Smooth muscle cell (in vitro differentiated cells): ENCODE results near the gene IP6K3. TPM values are rescaled to one million over a fixed set of nuclear protein-coding genes. Genes with fewer than 3 reads are reported as not detected.

Source experiments
- DNase-seq: peaks from one replicate; lab custom pipeline; 2025; ENCODE audit not compliant: unreplicated experiment; lab: John Stamatoyannopoulos, UW
- H2AFZ ChIP-seq: fragments of 200-600 bp; sonication (generic); 2 replicates; pipeline ENCODE4 v1.6.0; 2016; ENCODE audit warnings: antibody characterized with exemption, low read depth, mild to moderate bottlenecking
- H3F3A ChIP-seq: fragments of 200-600 bp; sonication (generic); 2 replicates; pipeline ENCODE4 v1.6.0; 2017; ENCODE audit warnings: antibody characterized with exemption, low read depth
- H3K27ac ChIP-seq: fragments of 200-600 bp; sonication (generic); 2 replicates; pipeline ENCODE4 v1.5.1; 2016; ENCODE audit warnings: low read depth, mild to moderate bottlenecking
- H3K27me3 ChIP-seq: fragments of 200-600 bp; sonication (generic); 2 replicates; pipeline ENCODE4 v1.6.1; 2016; ENCODE audit warnings: low read depth, mild to moderate bottlenecking
- H3K36me3 ChIP-seq: fragments of 200-600 bp; sonication (generic); 2 replicates; pipeline ENCODE4 v1.5.1; 2016; ENCODE audit warnings: low read depth
- H3K4me1 ChIP-seq: fragments of 200-600 bp; sonication (generic); 2 replicates; pipeline ENCODE4 v1.5.1; 2016; ENCODE audit warnings: low read depth
- H3K4me2 ChIP-seq: fragments of 200-600 bp; sonication (generic); 2 replicates; pipeline ENCODE4 v1.6.0; 2016; ENCODE audit warnings: mild to moderate bottlenecking
- H3K4me3 ChIP-seq: fragments of 200-600 bp; sonication (generic); 2 replicates; pipeline ENCODE4 v1.5.1; 2016; ENCODE audit warnings: mild to moderate bottlenecking
- H3K79me2 ChIP-seq: fragments of 200-600 bp; sonication (generic); 2 replicates; pipeline ENCODE4 v1.6.0; 2016; ENCODE audit warnings: low read depth, mild to moderate bottlenecking
- H3K9ac ChIP-seq: fragments of 200-600 bp; sonication (generic); 2 replicates; pipeline ENCODE4 v1.6.0; 2016; ENCODE audit warnings: low read depth
- H3K9me3 ChIP-seq: fragments of 200-600 bp; sonication (generic); replicated peaks from 2 replicates; pipeline ENCODE4 v1.5.1; 2016; ENCODE audit warnings: low read depth
- H4K20me1 ChIP-seq: fragments of 200-600 bp; sonication (generic); 2 replicates; pipeline ENCODE4 v1.6.0; 2016; ENCODE audit warnings: low read depth
- CTCF ChIP-seq: fragments of 200-600 bp; sonication (generic); IDR thresholded peaks from 2 replicates; pipeline ENCODE4 v1.5.1; 2017; ENCODE audit warnings: borderline replicate concordance, mild to moderate bottlenecking, antibody characterized with exemption; ENCODE audit not compliant: insufficient read depth, poor library complexity, severe bottlenecking
- whole genome bisulfite sequencing: methylation state at CpG from one replicate; pipeline ENCODE4 v1.1.7; 2016; ENCODE audit warnings: low lambda C conversion rate; 5-methylcytosine and 5-hydroxymethylcytosine counted together
- polyA plus RNA-seq: library from polyadenylated mRNA; unstranded; fragments of >200 nt; fragmentation: Nextera tagmentation; extraction: Ambion mirVana; gene quantifications from 2 replicates; pipeline ENCODE4 v1.2.1, GENCODE V29; 2016
- total RNA-seq: library from RNA; depleted of rRNA; stranded (reverse); fragments of >200 nt; gene quantifications from 2 replicates; pipeline ENCODE4 v1.2.3, GENCODE V29; 2014

The IP6K3 gene
- total and polyA plus RNA-seq, 2 experiments from 2014 or later = 2.6 to 5.6 TPM

DNA sequence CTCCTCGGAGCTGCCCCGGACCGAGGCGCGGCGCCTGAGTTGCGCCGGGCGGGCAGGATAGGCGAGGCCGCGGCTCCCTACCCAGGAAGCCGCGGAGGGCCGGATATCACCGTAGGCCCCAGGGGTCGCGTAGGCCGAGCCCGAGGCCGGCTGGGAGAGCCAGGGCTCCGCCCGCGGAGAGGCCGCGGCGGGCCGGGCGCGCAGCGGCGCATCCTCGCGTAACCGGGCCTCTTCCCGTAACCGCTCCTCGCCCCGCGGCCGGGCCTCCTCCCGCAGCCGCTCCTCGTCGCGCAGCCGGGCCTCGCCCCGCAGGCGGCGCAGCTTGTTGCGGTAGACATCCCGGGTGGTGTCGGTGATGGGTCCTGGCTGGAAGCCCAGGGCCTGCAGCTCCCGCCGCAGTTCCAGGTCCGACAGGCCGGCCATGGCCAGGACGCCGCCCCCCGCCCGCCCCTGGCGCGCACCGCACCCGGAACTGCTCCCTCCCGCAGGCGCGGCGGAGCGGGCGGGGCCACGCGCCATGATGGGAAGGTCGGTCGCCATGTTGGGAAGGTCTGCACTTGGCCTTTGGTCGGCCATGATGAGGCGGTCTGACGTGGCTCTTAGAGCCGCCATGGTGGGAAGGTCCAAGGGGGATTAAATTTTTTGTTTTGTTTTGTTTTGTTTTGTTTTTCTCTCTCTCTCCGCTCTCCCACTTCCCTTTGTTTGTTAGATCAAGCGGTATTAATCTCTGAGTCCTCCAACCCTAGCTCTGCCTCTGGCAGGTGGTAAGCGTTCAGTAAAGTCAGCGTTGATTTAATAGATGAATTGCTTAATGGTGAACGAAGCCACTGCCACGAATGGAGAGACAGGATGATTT lies 42.2 kb upstream of the IP6K3 start, which contains the start of gene LEMD2:
TSS of gene LEMD2 (minus strand) at position 437 of the 856 bp plus-strand sequence. CDS start at position 423, 14 bp downstream.
- 4% methylated on average over 86 of the region's 86 CpGs for WGBS
- peak within 1 kb of the TSS; percentile 95 for H3K4me3 ChIP-seq
- peaks cover 34% of the 10 kb centered on the region for H3K79me2 ChIP-seq
- H3K9ac ChIP-seq = peak within 1 kb of the TSS; percentile 94
- TF ChIP-seq CTCF = no peak
- no peaks in the 10 kb centered on the region for H3K27me3 ChIP-seq
- peaks cover 24% of the 10 kb centered on the region for H3K4me1 ChIP-seq
- peak within 1 kb of the TSS; percentile 86 for H3K27ac ChIP-seq
- H3F3A ChIP-seq = peaks cover 4% of the 10 kb centered on the region
- peak within 1 kb of the TSS; percentile 86 for H3K4me2 ChIP-seq
- H4K20me1 ChIP-seq = peaks cover 38% of the 10 kb centered on the region
- no peaks in the 10 kb centered on the region for H3K9me3 ChIP-seq
- DNase-seq = peak; percentile 69
- H3K36me3 ChIP-seq = no peaks in the 10 kb centered on the region
- peak within 1 kb of the TSS; percentile 92 for H2AFZ ChIP-seq

DNA sequence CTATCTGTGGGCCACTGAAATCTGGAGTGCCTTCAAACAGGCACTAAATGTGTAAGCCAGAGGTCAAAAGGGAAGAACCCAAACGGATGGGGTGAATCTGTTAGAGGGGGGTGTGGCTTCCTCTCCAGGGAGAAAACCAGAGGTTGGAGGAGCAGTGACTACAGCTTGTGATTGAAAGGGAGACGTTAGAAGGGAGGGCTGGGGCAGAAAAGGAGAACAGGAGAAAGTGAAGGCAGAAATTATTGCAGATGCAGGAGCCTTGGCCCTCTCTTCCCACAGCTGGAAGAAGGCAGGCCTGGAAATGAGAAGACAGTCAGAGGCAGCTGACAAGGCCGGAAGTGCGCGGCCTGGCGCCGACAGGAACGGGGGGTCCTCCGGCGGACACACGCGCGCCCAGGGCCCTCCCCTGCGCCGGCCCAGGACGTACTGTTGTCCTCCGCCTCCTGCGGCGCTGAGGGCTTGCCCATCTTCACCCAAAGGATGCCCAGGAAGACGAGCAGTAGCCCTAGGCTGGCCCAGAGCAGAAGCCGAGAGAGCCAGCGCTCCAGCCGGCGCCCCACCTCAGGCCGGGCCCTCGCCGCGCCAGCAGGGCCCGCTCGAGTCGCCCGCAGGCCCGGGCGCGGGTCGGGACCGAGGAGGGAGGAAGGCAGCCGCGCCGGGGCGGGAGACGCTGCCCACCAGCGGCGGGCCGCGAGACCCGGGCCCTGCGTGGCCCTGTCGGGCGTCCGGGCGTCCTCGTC lies 41.4 kb upstream of the IP6K3 start:
- no peaks in the 10 kb centered on the region for H3K27me3 ChIP-seq
- H2AFZ ChIP-seq = no peak overlapping the region
- H3K9ac ChIP-seq = peak overlapping the region; percentile 94
- peaks cover 4% of the 10 kb centered on the region for H3F3A ChIP-seq
- H3K4me3 ChIP-seq = peak overlapping the region; percentile 95
- H3K79me2 ChIP-seq = peaks cover 34% of the 10 kb centered on the region
- DNase-seq = peak; percentile 31
- peaks cover 24% of the 10 kb centered on the region for H3K4me1 ChIP-seq
- H3K9me3 ChIP-seq = no peaks in the 10 kb centered on the region
- H3K36me3 ChIP-seq = no peaks in the 10 kb centered on the region
- TF ChIP-seq CTCF = no peak
- H3K4me2 ChIP-seq = peak overlapping the region; percentile 86
- H3K27ac ChIP-seq = peak overlapping the region; percentile 86
- H4K20me1 ChIP-seq = peaks cover 46% of the 10 kb centered on the region
- WGBS = under 1% methylated on average over 52 of the region's 53 CpGs

- no peak for DNase-seq
- H4K20me1 ChIP-seq = peaks cover 52% of the 10 kb centered on the region
- peaks cover 34% of the 10 kb centered on the region for H3K79me2 ChIP-seq
- peak overlapping the region; percentile 86 for H3K4me2 ChIP-seq
- peaks cover 24% of the 10 kb centered on the region for H3K4me1 ChIP-seq
- 49% methylated on average over 7 of the region's 7 CpGs for WGBS
- no peaks in the 10 kb centered on the region for H3K27me3 ChIP-seq
- TF ChIP-seq CTCF = no peak
- H3K36me3 ChIP-seq = no peaks in the 10 kb centered on the region
- H3K9me3 ChIP-seq = no peaks in the 10 kb centered on the region
- H2AFZ ChIP-seq = no peak overlapping the region
- H3K9ac ChIP-seq = peak overlapping the region; percentile 94
- peaks cover 4% of the 10 kb centered on the region for H3F3A ChIP-seq
- peak overlapping the region; percentile 95 for H3K4me3 ChIP-seq
- peak overlapping the region; percentile 86 for H3K27ac ChIP-seq
Observed at GRCh38 chr6:33787346-33787953, 40.7 kb upstream of the IP6K3 start.
